IMR-90 (cell line): ENCODE data around the gene RASSF5.

ENCODE experiments used
- CTCF ChIP-seq: conservative IDR thresholded peaks from 2 replicates; pipeline ENCODE4 v1.5.1; 2012; ENCODE audit warnings: mild to moderate bottlenecking, low read depth, low read length, improper control_type of control experiment
- MAZ ChIP-seq: IDR thresholded peaks from 2 replicates; pipeline ENCODE4 v1.6.1; 2012; ENCODE audit warnings: low read depth, mild to moderate bottlenecking, low read length, improper control_type of control experiment, moderate library complexity, borderline replicate concordance
- POLR2A ChIP-seq: IDR thresholded peaks from 2 replicates; pipeline ENCODE4 v1.6.1; 2012; ENCODE audit warnings: mild to moderate bottlenecking, low read depth, low read length
- RAD21 ChIP-seq: IDR thresholded peaks from 2 replicates; pipeline ENCODE4 v1.6.1; 2012; ENCODE audit warnings: low read length, improper control_type of control experiment
- SMC3 ChIP-seq: fragments of 150-350 bp; IDR thresholded peaks from 2 replicates; pipeline ENCODE4 v1.6.1; 2016; ENCODE audit warnings: low read depth, mild to moderate bottlenecking, antibody characterized with exemption, low read length, moderate library complexity
- USF2 ChIP-seq: fragments of 150-350 bp; IDR thresholded peaks from 2 replicates; pipeline ENCODE4 v1.6.1; 2017; ENCODE audit warnings: mild to moderate bottlenecking, antibody characterized with exemption, low read length, low read depth

- TF ChIP-seq CTCF (no peak), RAD21 (no peak), USF2 (no peak), POLR2A (no peak), MAZ (no peak), SMC3 (no peak)
Observed at GRCh38 chr1:206517784-206518183, 10.5 kb downstream of the RASSF5 start.
